GM12873 (cell line): ENCODE measurements around the gene FBXO31.

Experiments used
- CTCF ChIP-seq: IDR thresholded peaks from 2 replicates; pipeline ENCODE4 v1.5.1; 2012; ENCODE audit warnings: low read depth, mild to moderate bottlenecking, moderate library complexity, low read length, control low read depth; ENCODE audit not compliant: insufficient read depth; ENCODE audit errors: missing control alignments

FBXO31 gene

GRCh38 chr16:87410530-87410929, 27.0 kb upstream of the FBXO31 start:
- no peak for TF ChIP-seq CTCF

DNA sequence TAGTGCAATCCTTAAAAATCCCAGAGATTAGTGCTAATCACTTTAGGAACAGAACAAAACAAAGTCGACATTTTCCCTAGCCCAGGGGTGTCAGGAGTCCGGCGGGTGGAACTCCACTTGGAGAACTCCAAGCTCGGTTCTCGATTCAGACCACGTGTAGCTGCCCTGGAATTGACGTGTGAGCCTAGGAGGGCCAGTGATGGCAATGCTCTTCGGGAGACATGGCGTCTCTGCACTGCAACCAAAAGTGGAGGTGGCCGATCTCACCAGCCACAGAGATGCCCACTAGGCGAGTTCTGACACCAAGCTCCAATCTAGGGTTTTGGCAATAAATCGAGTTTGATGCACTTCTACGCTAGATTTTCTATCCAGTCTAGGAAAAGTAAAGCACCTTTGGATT, 26.2 kb upstream of the FBXO31 start:
- no peak for TF ChIP-seq CTCF

- TF ChIP-seq CTCF: no peak
Measured at GRCh38 chr16:87409153-87409552, 25.6 kb upstream of the FBXO31 start.

GRCh38 chr16:87407511-87408112, 24.0 kb upstream of the FBXO31 start:
- TF ChIP-seq CTCF: no peak

DNA sequence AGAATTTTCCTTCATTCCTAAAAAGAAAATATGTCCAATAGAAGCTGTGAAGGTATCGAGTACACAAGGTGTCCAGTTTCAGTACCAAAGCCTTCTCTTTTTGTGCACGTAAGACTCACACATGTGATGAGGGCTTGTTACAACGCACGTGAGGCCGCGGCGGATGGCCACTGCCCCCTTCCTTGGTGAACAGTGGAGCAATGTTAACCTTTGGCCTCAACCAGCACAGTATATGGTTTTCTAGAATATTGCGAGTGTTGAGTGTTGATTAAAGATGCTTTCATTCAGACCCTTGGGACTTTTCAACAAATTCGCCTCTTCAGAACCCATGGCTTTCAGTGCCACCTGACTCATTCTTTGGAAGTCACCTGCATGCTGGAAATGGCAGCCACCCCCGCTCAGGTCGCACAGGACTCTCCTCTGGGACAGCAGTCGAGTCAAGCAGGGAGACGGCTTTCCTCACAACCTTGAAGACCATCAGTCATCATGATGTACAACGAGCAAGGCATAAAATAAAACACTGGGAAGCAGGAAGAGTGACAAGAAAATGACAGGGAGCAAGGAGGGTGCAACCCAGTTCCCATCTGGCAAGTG, 23.0 kb upstream of the FBXO31 start:
- no peak for TF ChIP-seq CTCF

- TF ChIP-seq CTCF: no peak
Measured at GRCh38 chr16:87404764-87405625, 21.4 kb upstream of the FBXO31 start.

DNA sequence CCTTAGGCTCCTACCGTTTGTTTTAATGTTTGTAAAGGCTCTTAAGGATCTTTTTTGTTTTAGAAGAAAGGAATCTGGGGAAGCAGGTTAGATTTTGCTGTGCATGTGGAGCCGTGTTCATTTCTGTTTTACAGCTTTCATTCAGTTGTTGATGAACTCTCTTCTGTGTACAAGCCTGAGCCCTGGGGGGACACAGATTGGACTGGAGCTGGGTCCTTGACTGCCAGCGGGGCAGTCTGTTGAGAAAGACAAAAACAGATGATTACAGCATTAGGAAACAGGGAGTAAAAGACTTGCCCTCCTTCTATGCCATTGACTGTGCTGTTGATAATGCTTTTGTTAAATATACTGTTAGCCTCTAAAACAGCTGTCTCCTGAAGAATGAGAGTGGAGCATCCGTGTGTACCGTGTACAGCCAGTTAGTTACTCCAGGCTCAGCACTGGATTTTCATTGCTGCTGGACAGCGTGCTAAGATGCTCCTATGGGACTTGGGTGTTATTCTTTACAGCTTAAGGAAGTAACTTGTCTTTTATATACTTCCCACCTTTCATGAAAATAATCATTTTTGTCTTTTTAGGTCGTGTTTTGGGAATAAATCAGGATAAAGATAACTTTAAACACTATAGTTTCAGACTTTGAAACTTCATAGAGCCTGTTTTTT, 11.7 kb upstream of the FBXO31 start:
- no peak for TF ChIP-seq CTCF
